Astrocyte (in vitro differentiated cells and primary cell): ENCODE measurements around the gene GNPTG.

ENCODE experiments used
- CTCF ChIP-seq: IDR thresholded peaks from 2 replicates; pipeline ENCODE4 v1.5.1; 2011; ENCODE audit warnings: low read depth, mild to moderate bottlenecking, inconsistent platforms, low read length, moderate library complexity; ENCODE audit not compliant: insufficient read depth
- EZH2 ChIP-seq: IDR thresholded peaks from 2 replicates; pipeline ENCODE4 v1.6.1; 2012; ENCODE audit warnings: mild to moderate bottlenecking, low read length, inconsistent platforms; ENCODE audit not compliant: insufficient read depth

GRCh38 chr16:1314399-1315068 is 37.2 kb upstream of the GNPTG start:
- TF ChIP-seq CTCF (no peak), EZH2 (no peak)
